Thymus (tissue), 11 donors: ENCODE data around the gene SUV39H1. TPM values are rescaled to one million over a fixed set of nuclear protein-coding genes. Genes with fewer than 3 reads are reported as not detected.

Experiments used
- DNase-seq, 9 donors: peaks; one replicate each; pipeline ENCODE4 v3.0.0-alpha.2; 2013; ENCODE audit warnings: low spot score in 9 of 9, low read depth in 6 of 9, missing footprints in 1 of 9
- H3K27ac ChIP-seq, 2 donors: one replicate each; pipeline ENCODE4 v1.5.1; 2013; ENCODE audit warnings: control low read depth in 1 of 2, low read depth in 1 of 2, low read length in 1 of 2, mild to moderate bottlenecking in 1 of 2, moderate library complexity in 1 of 2
- H3K27me3 ChIP-seq, 2 donors: one replicate each; pipeline ENCODE4 v1.5.1; 2013; ENCODE audit warnings: low read length in 1 of 2; ENCODE audit not compliant: control insufficient read depth in 2 of 2, insufficient read depth in 1 of 2
- H3K36me3 ChIP-seq, 2 donors: one replicate each; pipeline ENCODE4 v1.5.1; 2013; ENCODE audit warnings: low read length in 1 of 2, mild to moderate bottlenecking in 1 of 2, moderate library complexity in 1 of 2; ENCODE audit not compliant: control insufficient read depth in 2 of 2, insufficient read depth in 2 of 2
- H3K4me1 ChIP-seq, 2 donors: one replicate each; pipeline ENCODE4 v1.5.1; 2013; ENCODE audit warnings: low read length in 2 of 2; ENCODE audit not compliant: control insufficient read depth in 2 of 2, insufficient read depth in 2 of 2
- H3K4me3 ChIP-seq, 2 donors: one replicate each; pipeline ENCODE4 v1.5.1; 2013; ENCODE audit warnings: low read length in 2 of 2, control low read depth in 1 of 2, mild to moderate bottlenecking in 1 of 2
- H3K9me3 ChIP-seq, 2 donors: one replicate each; pipeline ENCODE4 v1.5.1; 2013; ENCODE audit warnings: low read length in 1 of 2, mild to moderate bottlenecking in 1 of 2; ENCODE audit not compliant: control insufficient read depth in 2 of 2, insufficient read depth in 1 of 2
- WGBS: extraction: QIAGEN DNeasy Blood & Tissue Kit; methylation state at CpG from one replicate; pipeline ENCODE4 v1.1.7; 2013; 5-methylcytosine and 5-hydroxymethylcytosine counted together
- polyA plus RNA-seq: library from polyadenylated mRNA; stranded (reverse); fragments of 200-250 nt; gene quantifications from one replicate; pipeline ENCODE4 v1.2.3, GENCODE V29; 2013
- total RNA-seq: library from RNA; stranded (reverse); fragments of 120-200 nt; gene quantifications from one replicate; pipeline ENCODE4 v1.2.4, GENCODE V29; 2013
- donor health status: healthy.

Gene SUV39H1
- total and polyA plus RNA-seq, 2 donors = 5.0 to 7.6 TPM

DNA sequence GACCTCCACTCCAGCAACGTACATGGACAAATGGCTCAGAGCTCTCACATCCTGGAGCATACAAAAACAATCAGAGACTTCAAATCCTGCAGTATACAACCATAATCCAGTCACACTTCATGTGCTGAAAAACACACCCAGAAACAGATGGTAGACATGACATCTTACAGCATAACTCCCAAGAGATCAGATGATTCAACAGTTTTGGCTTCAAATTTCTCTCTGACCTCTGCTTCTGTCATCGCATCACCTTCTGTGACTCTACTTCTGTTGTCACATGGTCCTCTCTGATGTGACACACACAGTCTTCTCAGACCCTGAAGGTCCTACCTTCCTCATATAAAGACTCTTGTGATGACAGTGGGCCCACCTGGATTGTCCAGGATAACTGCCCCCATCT, 18.5 kb downstream of the SUV39H1 start:
- Histone ChIP-seq H3K36me3 (no peaks in the 10 kb centered on the region), H3K9me3 (no peaks in the 10 kb centered on the region), H3K4me3 (no peak overlapping the region), H3K4me1 (peaks cover 5 to 34% of the 10 kb centered on the region in 2 donors), H3K27me3 (no peaks in the 10 kb centered on the region), H3K27ac (peak overlapping the region in 1 of 2 donors; percentile 18)
- DNase-seq = no peak
- 89% methylated on average over 2 of the region's 2 CpGs for WGBS

DNA sequence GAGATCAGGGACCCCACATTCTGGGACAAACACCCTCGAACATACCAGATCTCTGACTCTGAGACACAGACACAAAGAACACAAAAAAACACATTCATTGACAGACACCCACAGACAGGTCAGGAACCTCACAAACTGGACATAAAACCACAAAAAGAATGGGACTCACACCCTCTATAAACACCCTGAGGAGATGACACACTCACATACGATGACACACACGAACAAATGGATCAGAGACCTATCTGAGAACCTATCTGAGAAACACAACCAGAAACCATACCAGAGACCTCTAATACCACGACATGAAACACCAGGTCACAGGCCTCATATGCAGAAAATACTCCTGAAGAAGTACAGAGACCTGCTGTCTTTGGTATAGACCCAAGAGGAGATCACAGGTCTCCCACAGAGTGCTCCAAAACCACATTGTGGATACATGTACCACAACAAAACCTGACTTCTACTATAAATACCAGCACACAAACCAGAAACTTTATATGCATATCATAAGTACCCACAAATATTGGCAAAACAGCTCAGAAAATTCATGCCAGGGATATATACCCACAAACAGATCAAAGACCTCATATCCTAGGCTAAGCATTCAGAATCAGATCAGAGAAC, 19.5 kb downstream of the SUV39H1 start:
- no peaks in the 10 kb centered on the region for H3K27me3 ChIP-seq
- DNase-seq = no peak
- no peaks in the 10 kb centered on the region for H3K36me3 ChIP-seq
- H3K9me3 ChIP-seq = no peaks in the 10 kb centered on the region
- WGBS = 63% methylated on average over 4 of the region's 4 CpGs
- H3K4me3 ChIP-seq = no peak overlapping the region
- no peak overlapping the region for H3K27ac ChIP-seq
- peaks cover 5 to 37% of the 10 kb centered on the region in 2 donors for H3K4me1 ChIP-seq

DNA sequence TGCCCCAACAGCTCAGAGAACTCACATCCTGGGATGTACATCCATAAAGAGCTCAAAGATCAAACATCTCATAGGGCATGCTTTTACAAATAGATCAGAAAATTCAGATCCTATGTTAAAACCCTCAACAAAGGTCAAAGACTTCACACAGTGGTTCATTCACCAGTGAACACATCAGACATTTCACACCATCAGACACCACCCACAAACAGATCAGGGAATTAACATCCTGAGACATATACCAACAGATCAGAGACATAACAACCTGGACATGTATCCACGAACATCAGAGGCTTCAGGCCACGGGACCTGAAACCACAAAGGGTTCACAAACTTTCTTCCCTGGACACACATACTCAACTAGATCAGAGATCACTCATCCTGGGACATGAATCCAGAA, 23.4 kb downstream of the SUV39H1 start:
- H3K27ac ChIP-seq = no peak overlapping the region
- no peaks in the 10 kb centered on the region for H3K36me3 ChIP-seq
- H3K9me3 ChIP-seq = no peaks in the 10 kb centered on the region
- H3K27me3 ChIP-seq = no peaks in the 10 kb centered on the region
- H3K4me1 ChIP-seq = peaks cover 0 to 12% of the 10 kb centered on the region in 2 donors
- no peak for DNase-seq
- H3K4me3 ChIP-seq = no peak overlapping the region
- 68% methylated on average over 2 of the region's 2 CpGs for WGBS

DNA sequence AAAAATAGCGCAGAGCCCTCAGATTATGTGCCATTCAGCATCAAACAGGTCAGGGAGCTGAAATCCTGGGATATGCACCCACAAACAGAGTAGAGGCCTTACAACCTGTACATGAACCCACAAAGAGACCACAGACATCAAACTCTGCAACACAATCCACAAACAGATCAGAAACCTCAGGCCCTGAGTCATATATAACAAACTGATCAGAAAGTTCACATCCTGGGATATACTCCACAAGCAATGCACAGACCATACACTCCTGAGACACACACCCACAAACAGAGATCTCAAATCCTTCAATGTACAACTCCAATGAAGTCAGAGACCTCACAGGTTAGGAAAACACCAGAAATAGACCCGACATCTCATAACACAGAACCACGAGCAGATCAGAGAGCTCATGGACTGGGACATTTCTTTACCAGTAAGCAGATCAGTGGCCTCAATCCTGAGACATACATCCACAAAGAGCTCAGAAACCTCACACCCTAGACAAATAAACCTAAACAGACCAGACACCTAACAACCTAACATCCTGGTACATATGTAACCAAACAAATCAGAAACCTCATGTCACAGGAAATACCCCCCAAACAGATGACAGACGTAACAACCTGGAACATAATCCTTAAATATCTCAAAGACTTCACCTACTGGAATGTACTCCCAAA, 24.2 kb downstream of the SUV39H1 start:
- 80% methylated on average over 4 of the region's 4 CpGs for WGBS
- no peak overlapping the region for H3K4me3 ChIP-seq
- no peak overlapping the region for H3K27ac ChIP-seq
- H3K27me3 ChIP-seq = no peaks in the 10 kb centered on the region
- DNase-seq = no peak
- no peaks in the 10 kb centered on the region for H3K9me3 ChIP-seq
- H3K4me1 ChIP-seq = peaks cover 0 to 7% of the 10 kb centered on the region in 2 donors
- no peaks in the 10 kb centered on the region for H3K36me3 ChIP-seq

DNA sequence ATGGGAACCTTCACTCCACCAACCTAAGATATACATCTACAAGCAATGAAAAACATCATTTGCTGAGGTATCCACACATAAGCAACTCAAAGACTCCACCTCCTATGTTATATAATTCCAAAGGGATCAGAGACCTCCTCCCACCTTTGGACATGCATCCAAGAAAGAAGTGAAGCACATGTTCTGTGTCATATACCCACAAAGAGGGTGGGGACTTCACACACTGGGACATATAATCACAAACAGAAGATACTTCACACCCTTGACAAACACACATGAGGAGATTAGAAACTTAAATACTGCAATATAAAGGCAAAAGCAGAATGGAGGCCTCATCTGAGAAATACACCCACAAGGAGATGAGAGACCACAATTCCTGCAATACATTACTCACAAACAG, 25.4 kb downstream of the SUV39H1 start:
- H3K27me3 ChIP-seq = no peaks in the 10 kb centered on the region
- no peaks in the 10 kb centered on the region for H3K36me3 ChIP-seq
- no peak overlapping the region for H3K4me3 ChIP-seq
- DNase-seq = no peak
- no peaks in the 10 kb centered on the region for H3K9me3 ChIP-seq
- peaks cover 0 to 4% of the 10 kb centered on the region in 2 donors for H3K4me1 ChIP-seq
- H3K27ac ChIP-seq = no peak overlapping the region

DNA sequence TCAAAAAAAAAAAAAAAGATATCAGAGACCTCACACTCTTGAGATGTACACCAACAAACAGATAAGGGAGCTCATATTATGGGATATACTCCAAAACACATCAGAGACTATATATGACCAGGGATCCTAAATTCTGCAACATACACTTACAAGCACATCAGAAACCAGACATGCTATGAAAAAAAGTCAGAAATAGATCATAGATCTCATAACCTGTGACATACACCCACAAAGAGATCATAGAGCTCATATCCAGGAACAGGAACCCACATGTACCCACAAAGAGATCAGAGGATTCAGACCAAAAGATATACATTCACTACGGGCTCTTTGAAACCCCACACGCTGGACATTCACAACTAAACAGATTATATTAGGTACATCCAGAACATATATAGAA, 30.1 kb downstream of the SUV39H1 start:
- H3K36me3 ChIP-seq = no peaks in the 10 kb centered on the region
- H3K4me1 ChIP-seq = no peaks in the 10 kb centered on the region

DNA sequence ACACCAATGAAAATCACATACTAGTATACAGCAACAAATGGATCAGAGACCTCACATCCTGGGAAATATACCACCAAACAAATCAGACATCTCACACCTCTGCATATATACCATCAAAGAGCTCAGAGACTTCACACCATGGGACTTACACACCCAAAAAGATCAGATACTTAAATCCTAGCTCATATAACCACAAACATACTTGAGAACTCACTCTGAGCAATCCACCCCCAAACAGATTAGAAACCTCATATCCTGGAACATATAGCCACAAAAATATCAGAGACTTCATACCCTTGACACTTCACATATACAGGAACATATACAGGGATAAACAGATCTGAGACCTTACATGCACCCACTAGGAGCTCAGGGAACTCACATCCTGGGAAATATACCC, 32.1 kb downstream of the SUV39H1 start:
- H3K36me3 ChIP-seq = no peaks in the 10 kb centered on the region
- no peak for DNase-seq
- H3K27ac ChIP-seq = no peak overlapping the region
- H3K4me1 ChIP-seq = no peaks in the 10 kb centered on the region
- no peaks in the 10 kb centered on the region for H3K9me3 ChIP-seq
- no peaks in the 10 kb centered on the region for H3K27me3 ChIP-seq
- H3K4me3 ChIP-seq = no peak overlapping the region

More for the DNA sequence above, 30.1 kb downstream of the SUV39H1 start:
- H3K27me3 ChIP-seq = no peaks in the 10 kb centered on the region
- no peak for DNase-seq
- H3K27ac ChIP-seq = no peak overlapping the region
- no peak overlapping the region for H3K4me3 ChIP-seq
- 67% methylated on average over 2 of the region's 2 CpGs for WGBS
- no peaks in the 10 kb centered on the region for H3K9me3 ChIP-seq

DNA sequence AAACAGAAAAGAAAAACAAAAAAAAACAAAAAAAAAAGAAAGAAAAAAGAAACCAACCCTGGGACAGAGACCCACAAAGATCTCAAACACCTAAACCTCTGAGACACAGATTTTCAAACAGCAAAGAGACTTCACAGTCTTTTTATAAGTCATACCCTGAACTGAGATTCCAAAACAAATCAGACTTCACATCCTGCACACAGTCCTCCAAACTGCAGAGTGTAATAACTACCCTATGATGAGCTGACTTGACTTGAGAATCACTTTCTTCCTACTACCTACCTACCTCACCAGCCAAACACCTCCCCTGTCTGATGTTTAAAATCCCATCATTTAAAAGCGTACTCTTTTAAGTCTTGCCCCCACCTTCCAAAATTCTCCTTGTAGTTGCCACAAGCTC, 39.8 kb downstream of the SUV39H1 start:
- H3K27me3 ChIP-seq = no peaks in the 10 kb centered on the region
- WGBS = 94% methylated on average over 1 of the region's 1 CpG
- peak in 1 of 9 donors; percentile 21 for DNase-seq
- no peaks in the 10 kb centered on the region for H3K9me3 ChIP-seq
- no peak overlapping the region for H3K27ac ChIP-seq
- H3K4me1 ChIP-seq = peaks cover 6 to 15% of the 10 kb centered on the region in 2 donors
- H3K4me3 ChIP-seq = peak overlapping the region in 1 of 2 donors; percentile 21
- no peaks in the 10 kb centered on the region for H3K36me3 ChIP-seq

DNA sequence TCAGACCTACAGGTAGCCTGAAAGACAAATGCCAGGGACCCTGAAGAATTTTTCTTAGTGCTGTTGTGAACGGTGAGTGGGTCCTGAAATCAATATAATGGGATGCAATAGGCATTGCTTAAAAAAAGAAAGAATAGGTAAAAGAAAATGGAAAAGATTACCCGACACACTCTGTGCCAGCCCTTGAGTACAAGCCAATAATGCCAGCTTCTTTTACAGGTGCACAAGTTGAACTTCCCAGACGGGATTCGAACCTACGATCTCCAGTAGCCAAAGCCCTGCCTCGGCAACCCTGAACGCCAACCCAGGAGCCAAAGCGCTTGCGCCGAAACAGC, 40.3 kb downstream of the SUV39H1 start:
- peak overlapping the region; percentile 14 to 65 for H3K27ac ChIP-seq
- H3K4me3 ChIP-seq = peak overlapping the region; percentile 21 to 71
- H3K36me3 ChIP-seq = no peaks in the 10 kb centered on the region
- no peaks in the 10 kb centered on the region for H3K9me3 ChIP-seq
- H3K27me3 ChIP-seq = no peaks in the 10 kb centered on the region
- H3K4me1 ChIP-seq = peaks cover 6 to 15% of the 10 kb centered on the region in 2 donors
- WGBS = 9% methylated on average over 10 of the region's 10 CpGs
- no peak for DNase-seq
